Measurements from ENCODE around the gene LRRC74A. TPM values are rescaled to one million over a fixed set of nuclear protein-coding genes. Genes with fewer than 3 reads are reported as not detected.

The LRRC74A gene
- total RNA-seq, 1 experiment from 2014 or later = not detected

DNA sequence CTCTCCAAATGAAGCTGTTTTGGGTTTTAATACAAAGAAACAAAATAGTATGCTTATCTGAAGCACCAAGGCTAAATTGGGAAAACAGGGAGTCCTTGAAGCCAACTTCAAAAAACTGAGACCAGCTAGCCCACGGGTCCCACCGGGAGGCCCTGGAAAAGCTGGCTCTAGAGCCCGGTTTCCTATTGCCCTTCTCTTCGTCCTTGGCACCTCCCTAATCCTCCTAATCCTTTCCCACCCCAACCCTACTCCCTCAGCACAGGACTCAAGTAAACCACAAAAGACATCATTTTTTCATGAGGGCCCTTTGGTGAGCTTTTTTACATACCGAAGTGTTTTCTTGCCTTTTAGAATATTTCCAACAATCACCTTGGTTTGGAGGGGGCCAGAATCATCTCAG is 11.3 kb downstream of the LRRC74A start:
- H3K79me2 ChIP-seq (ENCODE audit: insufficient read depth, low read length) = no peaks in the 10 kb centered on the region
- no peaks in the 10 kb centered on the region for H3K9me3 ChIP-seq (ENCODE audit: control insufficient read depth, low read depth, low read length)
- WGBS (ENCODE audit: extremely low coverage, insufficient read length, low lambda C conversion rate) = no CpG with 5 or more reads among the region's 5 CpGs
- H3T11ph ChIP-seq (ENCODE audit: low read length) = no peak overlapping the region
- H3K14ac ChIP-seq (ENCODE audit: insufficient read depth, low read length) = no peak overlapping the region
- no peaks in the 10 kb centered on the region for H3K23me2 ChIP-seq (ENCODE audit: insufficient read length, low read depth, low read length, poor library complexity, severe bottlenecking)
- H3K18ac ChIP-seq (ENCODE audit: insufficient read length, low read depth, low read length) = no peak overlapping the region
- Mint-ChIP-seq H3K27ac (no peak overlapping the region), H3K9me3 (no peaks in the 10 kb centered on the region), H3K4me1 (peaks cover 10 to 19% of the 10 kb centered on the region in 2 experiments), H3K4me3 (no peak overlapping the region), H3K36me3 (ENCODE audit: insufficient read depth in 1 of 3, low read depth in 3 of 3) (no peaks in the 10 kb centered on the region), H3K27me3 (ENCODE audit: low read depth) (peaks cover 5% of the 10 kb centered on the region)
- H2AFZ ChIP-seq (ENCODE audit: low read length) = no peak overlapping the region
- no peak overlapping the region for H3K9ac ChIP-seq (ENCODE audit: extremely low read depth, insufficient read length, low read length)
- no peak overlapping the region for H2BK120ac ChIP-seq (ENCODE audit: low read depth, low read length, poor library complexity, severe bottlenecking)
- no peak overlapping the region for H3K23ac ChIP-seq (ENCODE audit: insufficient read length, low read depth, low read length)
- no peaks in the 10 kb centered on the region for H4K20me1 ChIP-seq (ENCODE audit: control insufficient read depth, insufficient read depth, insufficient read length)
- H3K27me3 ChIP-seq (ENCODE audit: insufficient read depth, low read length) = no peaks in the 10 kb centered on the region
- no peaks in the 10 kb centered on the region for H3K79me1 ChIP-seq (ENCODE audit: insufficient read depth, low read depth, low read length, poor library complexity, severe bottlenecking)
- no peak overlapping the region for H4K8ac ChIP-seq (replicated peaks; ENCODE audit: insufficient read length, low read depth, low read length)
- no peak overlapping the region for H2BK5ac ChIP-seq (ENCODE audit: insufficient read length, low read length)
- H3K27ac ChIP-seq (ENCODE audit: insufficient read length, low read depth, low read length) = no peak overlapping the region
- no peak overlapping the region for H4K5ac ChIP-seq (ENCODE audit: insufficient read length, low read depth, low read length)
- H3K56ac ChIP-seq (ENCODE audit: insufficient read length, low read depth, low read length) = no peak overlapping the region
- H3K4ac ChIP-seq (ENCODE audit: low read depth, low read length) = no peak overlapping the region
- H3K4me1 ChIP-seq (ENCODE audit: insufficient read depth, low read length) = no peaks in the 10 kb centered on the region
- no peak overlapping the region for H4K91ac ChIP-seq (ENCODE audit: insufficient read length, low read depth, low read length)
- H2AK5ac ChIP-seq (ENCODE audit: insufficient read length, low read length) = no peak overlapping the region
- H2BK20ac ChIP-seq (ENCODE audit: low read depth, low read length, poor library complexity, severe bottlenecking) = no peak overlapping the region
- TF ChIP-seq, protein P1, sequence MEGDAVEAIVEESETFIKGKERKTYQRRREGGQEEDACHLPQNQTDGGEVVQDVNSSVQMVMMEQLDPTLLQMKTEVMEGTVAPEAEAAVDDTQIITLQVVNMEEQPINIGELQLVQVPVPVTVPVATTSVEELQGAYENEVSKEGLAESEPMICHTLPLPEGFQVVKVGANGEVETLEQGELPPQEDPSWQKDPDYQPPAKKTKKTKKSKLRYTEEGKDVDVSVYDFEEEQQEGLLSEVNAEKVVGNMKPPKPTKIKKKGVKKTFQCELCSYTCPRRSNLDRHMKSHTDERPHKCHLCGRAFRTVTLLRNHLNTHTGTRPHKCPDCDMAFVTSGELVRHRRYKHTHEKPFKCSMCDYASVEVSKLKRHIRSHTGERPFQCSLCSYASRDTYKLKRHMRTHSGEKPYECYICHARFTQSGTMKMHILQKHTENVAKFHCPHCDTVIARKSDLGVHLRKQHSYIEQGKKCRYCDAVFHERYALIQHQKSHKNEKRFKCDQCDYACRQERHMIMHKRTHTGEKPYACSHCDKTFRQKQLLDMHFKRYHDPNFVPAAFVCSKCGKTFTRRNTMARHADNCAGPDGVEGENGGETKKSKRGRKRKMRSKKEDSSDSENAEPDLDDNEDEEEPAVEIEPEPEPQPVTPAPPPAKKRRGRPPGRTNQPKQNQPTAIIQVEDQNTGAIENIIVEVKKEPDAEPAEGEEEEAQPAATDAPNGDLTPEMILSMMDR (conservative IDR thresholded peaks at IDR 0.05) = no peak
- H2BK12ac ChIP-seq (ENCODE audit: insufficient read length, low read depth, low read length) = no peak overlapping the region
- DNase-seq = no peak
- no peak overlapping the region for H2BK15ac ChIP-seq (ENCODE audit: low read depth, low read length)
- no peak overlapping the region for H3K4me2 ChIP-seq (ENCODE audit: insufficient read depth, insufficient read length, low read length)

Data from H9 (cell line).